ENCODE data around the gene ARHGAP4. TPM values are rescaled to one million over a fixed set of nuclear protein-coding genes. Genes with fewer than 3 reads are reported as not detected.

Gene ARHGAP4
- total and polyA plus RNA-seq, 2 of the 4 experiments (the other 2 are of a cell fraction), result 0.18 to 0.72 TPM

GRCh38 chrX:153865685-153866084 is 60.4 kb downstream of the ARHGAP4 start:
- H3K9me3 ChIP-seq (ENCODE audit: control insufficient read depth, insufficient read depth, low read length), result peaks cover 7% of the 10 kb centered on the region
- H3K23ac ChIP-seq (ENCODE audit: low read depth, low read length), result no peak overlapping the region
- no peak overlapping the region for H2AFZ ChIP-seq (replicated peaks; ENCODE audit: low read length, poor library complexity)
- H2BK120ac ChIP-seq (ENCODE audit: low read depth, low read length), result no peak overlapping the region
- H3K79me1 ChIP-seq (ENCODE audit: low read depth in 1 of 2, low read length in 2 of 2), result no peaks in the 10 kb centered on the region
- no peak overlapping the region for H3K27ac ChIP-seq (ENCODE audit: insufficient read depth, low read length)
- in situ Hi-C loops (cut with MboI; ENCODE audit: low sequenced_read_pairs) (no loop called here), dilution Hi-C loops (cut with HindIII; ENCODE audit: low sequenced_read_pairs, unreplicated experiment) (no loop called here), intact Hi-C loops (cut with micrococcal nuclease) (no loop called here)
- H3K9me1 ChIP-seq (ENCODE audit: insufficient read depth, low read length), result no peaks in the 10 kb centered on the region
- peaks cover 22% of the 10 kb centered on the region; the same call in 1 of the 2 replicates for H3K27me3 ChIP-seq (ENCODE audit: control insufficient read depth, insufficient read depth, low read length)
- DNase-seq (no peak), ATAC-seq (ENCODE audit: low read depth) (no peak)
- no peak overlapping the region for H2BK15ac ChIP-seq (ENCODE audit: low read depth, low read length)
- no CpG with 5 or more reads among the region's 9 CpGs for WGBS, 2 experiments (ENCODE audit: extremely low coverage in 2 of 2, insufficient read length in 1 of 2)
- H4K20me1 ChIP-seq (ENCODE audit: insufficient read depth, low read length), result no peaks in the 10 kb centered on the region
- H2AK9ac ChIP-seq (replicated peaks; ENCODE audit: low read depth, low read length, poor library complexity), result no peak overlapping the region
- no peak overlapping the region for H3K18ac ChIP-seq (ENCODE audit: low read depth, low read length)
- no peak overlapping the region for H3K9ac ChIP-seq (ENCODE audit: low read depth, low read length)
- H4K5ac ChIP-seq (ENCODE audit: low read depth, low read length), result no peak overlapping the region
- no peak overlapping the region for H2BK5ac ChIP-seq (ENCODE audit: low read depth, low read length, poor library complexity, severe bottlenecking)
- H4K8ac ChIP-seq (ENCODE audit: low read depth in 2 of 2, low read length in 2 of 2), result no peak overlapping the region
- BruUV-seq (replicated peaks), result no TSS peak
- H3K4me3 ChIP-seq (ENCODE audit: insufficient read depth, low read depth, low read length), result no peak overlapping the region
- no peak for TF ChIP-seq MAZ (IDR thresholded peaks at IDR 0.05; ENCODE audit: borderline replicate concordance, low read depth, low read length)
- ChIA-PET CTCF (no interaction called here), POLR2A (ENCODE audit: unreplicated experiment) (no interaction called here)
- no peak overlapping the region for H3K56ac ChIP-seq (ENCODE audit: extremely low read depth, insufficient read depth, low read length)
- H3K4ac ChIP-seq (ENCODE audit: low read depth, low read length), result no peak overlapping the region
- H3K36me3 ChIP-seq (ENCODE audit: control insufficient read depth, insufficient read depth, low read length), result no peaks in the 10 kb centered on the region
- H3K4me1 ChIP-seq (ENCODE audit: control insufficient read depth, insufficient read depth, low read length), result no peaks in the 10 kb centered on the region
- H3K4me2 ChIP-seq (ENCODE audit: low read depth, low read length), result no peak overlapping the region
- no peak overlapping the region for H3K14ac ChIP-seq (replicated peaks; ENCODE audit: low read depth, low read length)
- no peak overlapping the region for H2AK5ac ChIP-seq (ENCODE audit: low read depth, low read length)
- H4K91ac ChIP-seq (ENCODE audit: insufficient read depth, low read depth, low read length), result no peak overlapping the region
- no peak overlapping the region for H2BK20ac ChIP-seq (ENCODE audit: low read depth, low read length)

All from IMR-90 (cell line).